Epithelial cell of proximal tubule (primary cell): ENCODE data around the gene BZW2. TPM values are rescaled to one million over a fixed set of nuclear protein-coding genes. Genes with fewer than 3 reads are reported as not detected.

Experiments
- DNase-seq: peaks from one replicate; pipeline ENCODE4 v3.0.0-alpha.2; 2011; ENCODE audit warnings: low read depth
- H3K4me3 ChIP-seq: 2 replicates; pipeline ENCODE4 v1.5.1; 2011; ENCODE audit warnings: low read depth, mild to moderate bottlenecking, low read length
- total RNA-seq: library from RNA; depleted of rRNA; stranded (reverse); fragments of >200 nt; gene quantifications from 2 replicates; pipeline ENCODE4 v1.2.3, GENCODE V29; 2015
- TF ChIP-seq, protein P1 (sequence below): conservative IDR thresholded peaks from 2 replicates; pipeline ENCODE4 v1.5.1; 2012; ENCODE audit warnings: low read depth, mild to moderate bottlenecking, low read length

BZW2 gene
- total RNA-seq, 1 donor from 2014 or later: 102 TPM

DNA sequence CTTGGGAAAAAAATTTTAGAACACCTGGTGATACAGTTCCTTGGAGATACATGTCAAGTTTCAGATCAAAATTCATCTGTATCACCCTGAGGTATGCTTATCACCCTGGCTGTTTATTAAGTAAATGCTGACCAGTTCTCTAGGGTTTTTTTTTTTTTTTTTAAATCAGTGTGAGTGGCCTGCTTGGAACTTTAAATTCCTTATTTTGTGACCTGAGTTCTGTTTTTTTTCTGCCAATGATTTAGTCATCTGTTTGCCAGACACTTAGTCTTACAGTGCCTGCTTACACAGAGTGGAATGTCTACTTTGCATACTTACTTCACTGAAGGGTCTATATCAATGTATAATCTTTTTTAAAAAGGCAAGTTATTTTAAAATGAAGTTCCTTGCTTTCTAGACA is 109.4 kb downstream of the BZW2 start:
- DNase-seq: peak; percentile 26
- TF ChIP-seq, protein P1, sequence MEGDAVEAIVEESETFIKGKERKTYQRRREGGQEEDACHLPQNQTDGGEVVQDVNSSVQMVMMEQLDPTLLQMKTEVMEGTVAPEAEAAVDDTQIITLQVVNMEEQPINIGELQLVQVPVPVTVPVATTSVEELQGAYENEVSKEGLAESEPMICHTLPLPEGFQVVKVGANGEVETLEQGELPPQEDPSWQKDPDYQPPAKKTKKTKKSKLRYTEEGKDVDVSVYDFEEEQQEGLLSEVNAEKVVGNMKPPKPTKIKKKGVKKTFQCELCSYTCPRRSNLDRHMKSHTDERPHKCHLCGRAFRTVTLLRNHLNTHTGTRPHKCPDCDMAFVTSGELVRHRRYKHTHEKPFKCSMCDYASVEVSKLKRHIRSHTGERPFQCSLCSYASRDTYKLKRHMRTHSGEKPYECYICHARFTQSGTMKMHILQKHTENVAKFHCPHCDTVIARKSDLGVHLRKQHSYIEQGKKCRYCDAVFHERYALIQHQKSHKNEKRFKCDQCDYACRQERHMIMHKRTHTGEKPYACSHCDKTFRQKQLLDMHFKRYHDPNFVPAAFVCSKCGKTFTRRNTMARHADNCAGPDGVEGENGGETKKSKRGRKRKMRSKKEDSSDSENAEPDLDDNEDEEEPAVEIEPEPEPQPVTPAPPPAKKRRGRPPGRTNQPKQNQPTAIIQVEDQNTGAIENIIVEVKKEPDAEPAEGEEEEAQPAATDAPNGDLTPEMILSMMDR: no peak
- H3K4me3 ChIP-seq: peak overlapping the region; percentile 90

Other genes starting within 250 kb of the BZW2 start
- 0.52 and 1.8 TPM in 2 replicates for gene CRPPA, start 224.6 kb upstream of the BZW2 start, total RNA-seq
- 0.29 TPM in 1 of 2 replicates, not detected in the other for gene SOSTDC1, start 180.4 kb upstream of the BZW2 start, total RNA-seq
- not detected in 2 replicates for gene LRRC72, start 119.4 kb upstream of the BZW2 start, total RNA-seq
- 12.9 and 13.2 TPM in 2 replicates for gene ANKMY2, start 427 bp upstream of the BZW2 start, total RNA-seq
- 21.7 and 25.8 TPM in 2 replicates for gene TSPAN13, start 107.6 kb downstream of the BZW2 start, total RNA-seq
- 11.9 and 29.4 TPM in 2 replicates for gene AGR2, start 158.8 kb downstream of the BZW2 start, total RNA-seq
- gene AGR3, start 235.8 kb downstream of the BZW2 start, total RNA-seq: not detected in 2 replicates